PC-3 (cell line): ENCODE results near the gene SHMT1. TPM values are rescaled to one million over a fixed set of nuclear protein-coding genes. Genes with fewer than 3 reads are reported as not detected.
"Not testable (repeated sequence)": the region's sequence is repeated elsewhere in the genome, so short reads cannot be mapped to it uniquely, and the experiment has no call there.

ENCODE experiments used
- ATAC-seq: fragments of 200-7000 bp; cut with Tn5 transposase; 2 replicates; pipeline ENCODE4 v1.9.1; 2020; ENCODE audit warnings: mild to moderate bottlenecking, moderate library complexity
- BruUV-seq: library from RNA; stranded (reverse); fragments of 400-500 nt; replicated peaks from 2 replicates; lab custom pipeline; 2021; lab: Mats Ljungman, UMichigan
- CTCF ChIA-PET: fragments of 300-600 bp; sonication (Branson Sonifier 250); formaldehyde crosslinking; loops from one replicate; lab custom pipeline; 2022; ENCODE audit warnings: antibody characterized with exemption; lab: Charles Lee
- POLR2A ChIA-PET: fragments of 300-600 bp; sonication (Branson Sonifier 250); formaldehyde crosslinking; loops from one replicate; lab custom pipeline; 2022; ENCODE audit warnings: antibody characterized with exemption; ENCODE audit not compliant: unreplicated experiment; lab: Charles Lee
- DNase-seq: peaks from one replicate; pipeline ENCODE4 v3.0.0-alpha.2; 2015
- H2AFZ ChIP-seq: fragments of 300-600 bp; sonication (generic); 2 replicates; pipeline ENCODE4 v1.6.0; 2016; ENCODE audit warnings: antibody characterized with exemption, low read length
- H3F3A ChIP-seq: fragments of 300-600 bp; sonication (generic); one replicate; pipeline ENCODE4 v1.6.0; 2017; ENCODE audit warnings: antibody characterized with exemption, low read length, control low read depth, mild to moderate bottlenecking; ENCODE audit not compliant: unreplicated experiment
- H3K27ac ChIP-seq: fragments of 300-600 bp; sonication (generic); 2 replicates; pipeline ENCODE4 v1.5.1; 2016; ENCODE audit warnings: mild to moderate bottlenecking, low read length
- H3K27me3 ChIP-seq: fragments of 300-600 bp; sonication (generic); 2 replicates; pipeline ENCODE4 v1.6.1; 2016; ENCODE audit warnings: low read length, mixed read lengths
- H3K36me3 ChIP-seq: fragments of 300-600 bp; sonication (generic); 2 replicates; pipeline ENCODE4 v1.6.1; 2016; ENCODE audit warnings: low read depth, mixed run types, low read length, mixed read lengths
- H3K4me1 ChIP-seq: fragments of 300-600 bp; sonication (generic); 2 replicates; pipeline ENCODE4 v1.5.1; 2016; ENCODE audit warnings: low read length; ENCODE audit not compliant: insufficient read depth
- H3K4me2 ChIP-seq: fragments of 300-600 bp; sonication (generic); 2 replicates; pipeline ENCODE4 v1.6.0; 2016; ENCODE audit warnings: low read length
- H3K4me3 ChIP-seq: fragments of 300-600 bp; sonication (generic); 2 replicates; pipeline ENCODE4 v1.5.1; 2016; ENCODE audit warnings: mild to moderate bottlenecking, low read length, mixed read lengths
- H3K79me2 ChIP-seq: fragments of 300-600 bp; sonication (generic); 2 replicates; pipeline ENCODE4 v1.6.1; 2017; ENCODE audit warnings: low read length, mixed read lengths
- H3K9ac ChIP-seq: fragments of 300-600 bp; sonication (generic); 2 replicates; pipeline ENCODE4 v1.6.0; 2016; ENCODE audit warnings: mild to moderate bottlenecking, low read length
- H3K9me2 ChIP-seq: fragments of 300-600 bp; sonication (generic); replicated peaks from 2 replicates; pipeline ENCODE4 v1.6.1; 2016; ENCODE audit warnings: mixed run types, low read length, mixed read lengths
- H3K9me3 ChIP-seq: fragments of 300-600 bp; sonication (generic); 2 replicates; pipeline ENCODE4 v1.6.1; 2016; ENCODE audit warnings: low read length, mixed read lengths
- H4K20me1 ChIP-seq: fragments of 300-600 bp; sonication (generic); 2 replicates; pipeline ENCODE4 v1.6.1; 2016; ENCODE audit warnings: low read length, mixed read lengths
- intact Hi-C: fragments of 100-400 bp; cut with micrococcal nuclease; formaldehyde crosslinking; loops from 2 replicates; pipeline ENCODE4 v1.9.0; 2023
- total RNA-seq: library from RNA; depleted of rRNA; stranded (reverse); fragments of >200 nt; gene quantifications from 2 replicates; pipeline ENCODE4 v1.2.3, GENCODE V29; 2014

Gene SHMT1
- total RNA-seq, 1 experiment from 2014 or later, result 61.5 TPM

DNA sequence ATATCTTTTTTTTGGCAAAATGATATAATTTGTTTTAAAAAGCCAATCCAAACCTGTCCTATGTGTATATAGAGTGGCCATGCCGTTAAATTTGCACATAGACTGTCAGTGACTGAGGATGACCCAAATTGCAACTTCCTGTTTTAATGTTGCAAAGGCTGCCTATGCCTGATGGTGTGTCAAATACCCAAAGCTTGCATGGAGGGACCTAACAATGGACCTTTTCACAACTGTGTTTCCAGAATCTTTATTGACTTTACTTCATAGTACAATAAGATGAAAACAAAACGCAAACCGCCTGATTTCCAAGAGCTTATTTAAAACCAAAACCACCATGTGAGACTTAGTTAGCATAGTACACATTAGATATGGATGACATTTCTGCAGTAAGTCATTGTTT lies 45.6 kb upstream of the SHMT1 start:
- H4K20me1 ChIP-seq, H3K36me3 ChIP-seq, H3K9me2 ChIP-seq, H3F3A ChIP-seq, H3K27me3 ChIP-seq, H3K9me3 ChIP-seq, H3K27ac ChIP-seq, DNase-seq, BruUV-seq, intact Hi-C loops, H3K79me2 ChIP-seq, POLR2A ChIA-PET, ATAC-seq, H3K4me1 ChIP-seq, H2AFZ ChIP-seq, CTCF ChIA-PET, H3K9ac ChIP-seq, H3K4me2 ChIP-seq, H3K4me3 ChIP-seq: not testable (repeated sequence)

DNA sequence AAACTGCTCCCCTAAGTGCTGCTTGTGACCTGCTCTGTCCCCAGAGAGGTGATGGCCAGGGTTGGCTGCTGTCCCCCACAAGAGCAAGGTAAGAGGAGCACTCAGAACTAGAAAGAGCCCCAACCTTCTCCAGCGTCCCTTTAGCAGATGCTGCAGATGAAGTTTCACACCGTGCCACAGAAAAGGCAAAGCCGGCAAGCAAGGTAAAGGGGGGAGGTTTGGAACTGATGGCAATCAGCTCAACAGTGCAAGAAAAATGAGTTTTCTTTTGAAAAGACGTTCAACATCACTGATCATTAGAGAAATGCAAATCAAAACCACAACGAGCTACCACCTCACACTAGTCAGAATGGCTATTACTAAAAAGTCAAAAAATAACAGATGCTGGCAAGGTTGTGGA lies 40.3 kb upstream of the SHMT1 start:
- H3K9me3 ChIP-seq, DNase-seq, H3K4me2 ChIP-seq, H3K4me3 ChIP-seq, H3K9ac ChIP-seq, H3K9me2 ChIP-seq, H2AFZ ChIP-seq, POLR2A ChIA-PET, H3K27me3 ChIP-seq, H3K4me1 ChIP-seq, H3K79me2 ChIP-seq, ATAC-seq, BruUV-seq, H3K36me3 ChIP-seq, H3F3A ChIP-seq, H3K27ac ChIP-seq, intact Hi-C loops, H4K20me1 ChIP-seq, CTCF ChIA-PET: not testable (repeated sequence)

DNA sequence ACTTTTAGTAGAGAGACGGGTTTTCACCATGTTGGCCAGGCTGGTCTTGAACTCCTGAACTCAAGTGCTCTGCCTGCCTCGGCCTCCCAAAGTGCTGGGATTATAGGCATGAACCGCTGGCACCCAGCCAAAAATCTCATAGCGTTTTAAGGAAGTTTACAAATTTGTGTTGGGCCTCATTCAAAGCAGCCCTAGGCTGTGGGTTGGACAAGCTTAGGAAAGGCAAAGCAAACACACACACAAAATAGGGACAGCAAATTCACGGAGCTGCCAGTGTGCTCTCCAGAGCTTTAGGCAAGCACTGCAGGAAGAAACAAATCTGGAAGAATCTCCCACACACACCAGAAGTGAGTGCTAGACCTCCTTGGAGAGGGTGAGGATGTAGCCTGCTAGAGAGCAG lies 39.8 kb upstream of the SHMT1 start:
- intact Hi-C loops, H3K9me2 ChIP-seq, CTCF ChIA-PET, ATAC-seq, H3K4me2 ChIP-seq, H4K20me1 ChIP-seq, POLR2A ChIA-PET, H3K9me3 ChIP-seq, H3K79me2 ChIP-seq, DNase-seq, H3K36me3 ChIP-seq, H3K9ac ChIP-seq, H3K4me1 ChIP-seq, H2AFZ ChIP-seq, H3K4me3 ChIP-seq, H3F3A ChIP-seq, BruUV-seq, H3K27me3 ChIP-seq, H3K27ac ChIP-seq: not testable (repeated sequence)

DNA sequence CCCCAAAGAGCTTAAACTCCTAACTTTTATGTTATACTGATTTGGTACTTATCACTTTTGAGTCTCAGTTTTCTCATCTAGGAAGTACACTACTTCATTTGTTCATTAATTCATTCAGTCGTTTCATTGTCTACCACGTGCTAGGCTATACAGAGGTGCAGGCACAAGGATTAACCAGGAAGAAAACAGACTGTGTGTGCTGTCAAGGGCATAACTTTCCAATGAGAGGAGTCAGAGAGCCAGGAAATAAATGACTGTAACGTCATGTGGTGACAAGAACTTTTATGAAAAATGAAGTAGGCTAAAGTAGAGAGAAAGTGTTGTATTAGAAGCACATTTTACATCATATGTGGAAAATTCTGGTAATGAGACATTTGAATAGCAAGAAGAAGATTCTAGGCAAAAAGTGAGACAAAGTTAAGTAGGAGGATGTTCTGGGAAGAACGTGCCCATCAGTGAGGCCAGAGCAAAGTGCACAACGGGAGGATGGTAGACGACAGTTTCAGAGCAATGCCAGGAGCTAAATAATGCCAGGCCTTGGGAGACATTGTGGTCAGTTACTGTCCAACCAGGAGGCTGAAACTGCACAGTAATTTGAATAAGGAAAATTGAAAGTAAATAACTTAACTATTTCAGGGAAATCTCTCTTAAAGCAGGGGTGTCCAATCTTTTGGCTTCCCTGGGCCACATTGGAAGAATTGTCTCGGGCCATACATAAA lies 38.7 kb upstream of the SHMT1 start:
- POLR2A ChIA-PET, H3K9me2 ChIP-seq, intact Hi-C loops, H3K9me3 ChIP-seq, H3K4me3 ChIP-seq, H3K4me2 ChIP-seq, H3F3A ChIP-seq, H2AFZ ChIP-seq, H4K20me1 ChIP-seq, H3K9ac ChIP-seq, ATAC-seq, DNase-seq, H3K27ac ChIP-seq, BruUV-seq, H3K36me3 ChIP-seq, H3K4me1 ChIP-seq, CTCF ChIA-PET, H3K27me3 ChIP-seq, H3K79me2 ChIP-seq: not testable (repeated sequence)

DNA sequence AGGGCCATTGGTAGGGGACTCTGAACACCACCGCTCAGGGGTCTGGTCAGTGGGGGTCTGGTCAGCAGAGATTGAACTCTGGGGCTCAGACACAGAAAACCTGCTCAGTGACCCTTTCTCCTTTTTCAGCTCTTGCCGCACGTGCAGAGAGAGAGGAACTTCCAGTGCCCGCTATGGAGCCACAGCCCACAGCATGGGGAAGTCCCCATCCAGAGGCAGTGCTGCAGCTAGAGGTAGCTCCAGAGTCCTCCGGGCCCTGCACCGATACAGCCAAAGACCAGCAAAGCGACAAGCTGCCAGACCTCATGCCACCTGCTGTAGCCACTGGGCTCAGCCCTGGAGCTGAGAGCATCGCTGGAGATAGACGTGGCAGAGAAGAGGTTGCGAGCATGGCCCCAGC lies 25.4 kb upstream of the SHMT1 start:
- H4K20me1 ChIP-seq, BruUV-seq, CTCF ChIA-PET, H3K4me2 ChIP-seq, H3K27ac ChIP-seq, DNase-seq, H3K9me2 ChIP-seq, H3K4me1 ChIP-seq, H3F3A ChIP-seq, H3K4me3 ChIP-seq, intact Hi-C loops, POLR2A ChIA-PET, H3K27me3 ChIP-seq, H3K9ac ChIP-seq, H3K79me2 ChIP-seq, H3K36me3 ChIP-seq, ATAC-seq, H3K9me3 ChIP-seq, H2AFZ ChIP-seq: not testable (repeated sequence)

DNA sequence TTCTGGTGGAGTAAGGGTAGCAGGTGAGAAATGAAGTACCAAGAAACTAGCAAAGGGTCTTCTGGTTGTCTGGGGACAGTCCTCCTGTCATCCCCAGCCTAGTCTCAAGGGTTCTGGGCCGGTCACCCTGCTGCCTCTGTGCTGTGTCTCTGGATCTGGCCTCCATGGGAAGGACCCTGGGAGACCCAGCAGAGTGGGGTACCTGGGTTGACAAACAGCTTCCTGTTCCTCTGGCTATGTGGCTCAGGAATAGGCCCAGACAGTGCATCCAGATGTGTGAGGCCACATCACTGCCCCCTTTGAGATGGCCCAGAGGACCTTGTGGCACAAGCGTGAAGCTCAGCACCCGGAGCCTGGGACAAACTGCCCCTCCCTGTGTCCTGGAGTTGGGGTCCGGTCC lies 24.9 kb upstream of the SHMT1 start:
- intact Hi-C loops, CTCF ChIA-PET, DNase-seq, H3K36me3 ChIP-seq, H3F3A ChIP-seq, H3K9ac ChIP-seq, H3K79me2 ChIP-seq, H3K9me2 ChIP-seq, H2AFZ ChIP-seq, H3K4me1 ChIP-seq, H3K4me2 ChIP-seq, ATAC-seq, POLR2A ChIA-PET, H3K27me3 ChIP-seq, BruUV-seq, H3K9me3 ChIP-seq, H3K27ac ChIP-seq, H3K4me3 ChIP-seq, H4K20me1 ChIP-seq: not testable (repeated sequence)

DNA sequence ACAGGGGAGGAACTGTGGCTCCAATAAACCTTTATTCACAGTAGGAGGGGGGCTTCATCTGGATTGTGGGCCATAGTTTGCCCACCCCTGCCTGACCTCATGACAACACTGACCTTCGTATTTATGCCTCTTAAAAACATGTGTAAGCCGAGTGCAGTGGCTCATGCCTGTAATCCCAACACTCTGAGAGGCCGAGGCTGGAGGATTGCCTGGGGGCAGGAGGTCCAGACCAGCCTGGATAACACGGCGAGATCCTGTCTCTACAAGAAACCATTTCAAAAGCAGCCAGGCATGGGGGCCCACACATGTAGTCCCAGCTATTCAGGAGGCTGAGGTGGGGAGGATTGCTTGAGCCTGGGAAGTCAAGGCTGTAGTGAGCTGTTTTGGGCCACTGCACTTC lies 24.2 kb upstream of the SHMT1 start:
- H3K9ac ChIP-seq, H3F3A ChIP-seq, H3K27me3 ChIP-seq, H3K9me2 ChIP-seq, H2AFZ ChIP-seq, intact Hi-C loops, H4K20me1 ChIP-seq, H3K27ac ChIP-seq, POLR2A ChIA-PET, H3K4me1 ChIP-seq, DNase-seq, CTCF ChIA-PET, ATAC-seq, H3K9me3 ChIP-seq, H3K4me2 ChIP-seq, BruUV-seq, H3K79me2 ChIP-seq, H3K4me3 ChIP-seq, H3K36me3 ChIP-seq: not testable (repeated sequence)
